IMR-90 (cell line): ENCODE results near the gene DSG3.

Experiments used
- BHLHE40 ChIP-seq: fragments of 150-350 bp; IDR thresholded peaks from 2 replicates; pipeline ENCODE4 v1.6.1; 2016; ENCODE audit warnings: mild to moderate bottlenecking, low read depth, low read length
- CTCF ChIP-seq: conservative IDR thresholded peaks from 2 replicates; pipeline ENCODE4 v1.5.1; 2012; ENCODE audit warnings: mild to moderate bottlenecking, low read depth, low read length, improper control_type of control experiment
- ELK1 ChIP-seq: fragments of 150-350 bp; IDR thresholded peaks from 2 replicates; pipeline ENCODE4 v1.6.1; 2016; ENCODE audit warnings: low read depth, mild to moderate bottlenecking, low read length, moderate library complexity, borderline replicate concordance
- POLR2A ChIP-seq: IDR thresholded peaks from 2 replicates; pipeline ENCODE4 v1.6.1; 2012; ENCODE audit warnings: mild to moderate bottlenecking, low read depth, low read length

GRCh38 chr18:31482051-31482450 lies 34.5 kb downstream of the DSG3 start:
- no peak for TF ChIP-seq POLR2A
- TF ChIP-seq ELK1: no peak
- no peak for TF ChIP-seq CTCF
- no peak for TF ChIP-seq BHLHE40
